Gastrocnemius medialis (tissue), 4 donors: ENCODE results near the gene DPM2.

Experiments used
- POLR2A ChIP-seq, 2 donors: fragments of 450-650 bp; IDR thresholded peaks; one replicate each; pipeline ENCODE4 v1.6.1; 2017; ENCODE audit warnings: antibody characterized with exemption in 2 of 2, mild to moderate bottlenecking in 2 of 2, moderate library complexity in 2 of 2
- TF ChIP-seq, protein P1 (sequence below), 5 experiments: fragments of 450-650 bp in 3 of 5; fragments of 200-600 bp in 2 of 5; sonication (generic) in 2 of 5; IDR thresholded peaks in 4 of 5; conservative IDR thresholded peaks in 1 of 5; 1 replicate in 4 of 5; 2 replicates in 1 of 5; pipeline ENCODE4 v1.5.1; 2016 to 2019; ENCODE audit warnings: antibody characterized with exemption in 5 of 5, mild to moderate bottlenecking in 3 of 5, moderate library complexity in 3 of 5

DNA sequence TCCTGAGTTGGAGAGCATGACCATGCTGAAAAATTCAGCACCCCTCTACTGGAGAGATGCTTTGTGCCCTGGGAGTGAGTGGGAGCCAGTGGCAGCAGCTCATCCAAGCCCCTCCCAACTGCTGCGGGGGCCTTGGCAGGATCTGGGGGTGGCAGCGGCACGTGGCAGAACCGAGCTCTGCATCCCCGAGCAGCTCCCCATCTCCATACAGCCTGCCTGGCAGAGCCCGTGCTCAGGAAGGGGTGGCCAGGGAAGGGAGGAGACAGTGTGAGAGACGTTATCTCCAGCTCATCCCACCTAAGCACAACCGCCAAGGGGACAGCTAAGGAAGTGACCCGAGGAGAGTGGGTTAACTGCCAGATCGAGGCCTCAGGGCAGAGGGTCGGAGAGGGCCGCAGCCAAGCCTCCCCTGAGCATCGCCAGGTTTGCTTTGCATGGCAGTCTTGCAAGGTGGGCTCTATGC, 17.2 kb upstream of the DPM2 start:
- TF ChIP-seq, protein P1, sequence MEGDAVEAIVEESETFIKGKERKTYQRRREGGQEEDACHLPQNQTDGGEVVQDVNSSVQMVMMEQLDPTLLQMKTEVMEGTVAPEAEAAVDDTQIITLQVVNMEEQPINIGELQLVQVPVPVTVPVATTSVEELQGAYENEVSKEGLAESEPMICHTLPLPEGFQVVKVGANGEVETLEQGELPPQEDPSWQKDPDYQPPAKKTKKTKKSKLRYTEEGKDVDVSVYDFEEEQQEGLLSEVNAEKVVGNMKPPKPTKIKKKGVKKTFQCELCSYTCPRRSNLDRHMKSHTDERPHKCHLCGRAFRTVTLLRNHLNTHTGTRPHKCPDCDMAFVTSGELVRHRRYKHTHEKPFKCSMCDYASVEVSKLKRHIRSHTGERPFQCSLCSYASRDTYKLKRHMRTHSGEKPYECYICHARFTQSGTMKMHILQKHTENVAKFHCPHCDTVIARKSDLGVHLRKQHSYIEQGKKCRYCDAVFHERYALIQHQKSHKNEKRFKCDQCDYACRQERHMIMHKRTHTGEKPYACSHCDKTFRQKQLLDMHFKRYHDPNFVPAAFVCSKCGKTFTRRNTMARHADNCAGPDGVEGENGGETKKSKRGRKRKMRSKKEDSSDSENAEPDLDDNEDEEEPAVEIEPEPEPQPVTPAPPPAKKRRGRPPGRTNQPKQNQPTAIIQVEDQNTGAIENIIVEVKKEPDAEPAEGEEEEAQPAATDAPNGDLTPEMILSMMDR (IDR thresholded peaks at IDR 0.05 in 4 of 5, conservative IDR thresholded peaks at IDR 0.05 in 1 of 5) = no peak
- TF ChIP-seq POLR2A (IDR thresholded peaks at IDR 0.05) = no peak
